ENCODE data around the gene HILPDA.
"Not testable (repeated sequence)": the region's sequence is repeated elsewhere in the genome, so short reads cannot be mapped to it uniquely, and the experiment has no call there.

The HILPDA gene

GRCh38 chr7:128434413-128435326, 21.0 kb upstream of the HILPDA start:
- no peak for DNase-seq

- no peak for DNase-seq
Observed at GRCh38 chr7:128435327-128435686, 20.4 kb upstream of the HILPDA start.

- no peak for DNase-seq
Observed at GRCh38 chr7:128437426-128438332, 18.0 kb upstream of the HILPDA start.

- DNase-seq, result no peak
Observed at GRCh38 chr7:128442356-128442755, 13.3 kb upstream of the HILPDA start.

DNA sequence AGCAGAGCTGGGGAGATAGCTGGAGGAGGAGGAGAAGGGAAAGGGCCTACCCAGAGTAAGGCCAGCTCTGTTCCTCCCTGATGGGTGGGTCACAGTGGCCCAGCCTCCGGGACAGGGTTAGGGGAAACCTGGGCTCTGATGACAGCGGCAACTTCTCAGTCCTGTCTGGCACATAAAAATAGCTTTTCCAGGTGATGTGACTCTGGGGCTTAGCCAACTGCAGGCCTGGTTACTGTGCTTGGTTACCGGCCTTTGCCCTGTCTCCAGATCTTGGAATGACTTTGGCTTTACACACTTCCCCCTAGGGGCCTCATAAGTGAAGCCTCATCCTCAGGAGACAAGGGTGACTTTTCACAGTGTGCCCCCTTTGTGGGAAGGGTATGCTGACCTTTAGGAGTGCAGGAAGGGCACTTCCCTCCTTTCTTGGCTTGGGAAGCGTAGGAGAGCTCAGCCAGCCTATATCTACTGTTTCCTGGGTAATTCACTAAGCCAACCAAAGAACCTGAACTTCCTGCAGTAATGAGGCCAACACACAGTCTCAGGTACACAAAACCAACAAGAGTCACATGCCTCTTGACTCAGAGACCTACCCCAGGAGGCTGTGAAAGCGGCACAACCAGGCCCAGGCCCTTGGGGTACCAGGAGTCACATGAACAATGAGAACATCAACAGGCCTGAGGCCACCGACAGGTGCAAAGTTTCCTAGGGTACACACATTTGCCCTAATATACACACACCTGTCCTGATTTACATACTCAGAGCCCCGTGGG, 11.7 kb upstream of the HILPDA start:
- DNase-seq, result no peak

GRCh38 chr7:128446306-128446705, 9.4 kb upstream of the HILPDA start:
- DNase-seq, result no peak

GRCh38 chr7:128447941-128448564, 7.6 kb upstream of the HILPDA start:
- DNase-seq, result no peak

GRCh38 chr7:128448751-128449302, 6.9 kb upstream of the HILPDA start:
- no peak for DNase-seq

DNA sequence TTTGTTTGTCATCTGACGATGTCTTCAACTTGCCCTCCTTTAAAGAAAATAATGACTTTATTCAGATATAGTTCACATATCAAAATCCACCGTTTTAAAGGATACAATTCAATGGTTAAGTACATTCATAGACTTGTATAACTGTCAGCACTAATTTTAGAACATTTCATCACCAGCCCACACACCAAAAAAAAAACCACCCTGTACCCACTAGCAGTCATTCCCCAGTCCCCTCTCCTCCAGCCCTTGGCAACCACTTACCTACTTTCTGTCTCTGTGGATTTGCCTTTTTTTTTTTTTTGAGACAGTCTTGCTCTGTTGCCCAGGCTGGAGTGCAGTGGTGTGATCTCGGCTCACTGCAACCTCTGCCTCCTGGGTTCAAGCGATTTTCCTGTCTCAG, 5.3 kb upstream of the HILPDA start:
- DNase-seq, result no peak

DNA sequence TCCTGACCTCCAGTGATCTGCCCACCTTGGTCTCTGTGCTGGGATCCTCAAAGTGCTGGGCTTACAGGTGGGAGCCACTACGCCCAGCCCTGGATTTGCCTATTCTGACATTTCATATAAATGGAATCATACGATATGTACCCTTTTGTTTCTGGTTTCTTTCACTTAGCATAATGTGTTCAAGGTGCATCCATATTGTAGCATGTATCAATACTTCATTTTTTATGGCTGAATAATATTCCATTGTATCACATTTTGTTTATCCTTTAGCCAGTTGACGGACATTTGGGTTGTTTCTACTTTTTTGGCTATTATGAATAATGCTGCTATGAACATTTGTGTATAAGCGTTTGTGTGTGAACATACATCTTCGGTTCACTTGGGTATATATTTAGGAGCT, 4.8 kb upstream of the HILPDA start:
- no peak for DNase-seq

GRCh38 chr7:128452552-128452951, 3.1 kb upstream of the HILPDA start:
- DNase-seq, result no peak

- no peak for DNase-seq
Observed at GRCh38 chr7:128453836-128454804, 1.6 kb upstream of the HILPDA start.

GRCh38 chr7:128454808-128455542, 703 bp upstream of the HILPDA start:
- DNase-seq, result no peak

DNA sequence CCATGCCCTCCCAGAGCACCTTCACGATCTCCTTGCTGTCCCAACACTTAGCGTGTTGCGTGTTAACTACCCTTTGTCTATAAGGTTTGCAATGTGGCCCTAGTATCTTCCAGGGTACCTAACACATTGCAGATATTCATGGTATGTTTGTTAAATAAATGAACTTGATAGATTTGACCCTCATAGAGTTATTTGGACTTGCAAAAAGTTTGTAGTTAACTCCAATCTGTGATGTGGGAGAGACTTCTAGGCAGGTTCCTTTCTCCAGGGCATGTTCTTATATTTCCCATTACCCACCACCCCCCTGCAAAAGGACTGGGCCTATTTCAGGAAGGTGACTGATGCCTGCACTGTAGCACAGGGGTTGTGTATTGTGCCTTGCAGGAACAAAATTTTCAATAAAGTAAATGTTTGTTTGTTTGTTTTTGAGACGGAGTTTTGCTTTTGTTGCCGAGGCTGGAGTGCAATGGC, 612 bp downstream of the HILPDA start:
- no peak for DNase-seq

GRCh38 chr7:128457385-128457784, 1.7 kb downstream of the HILPDA start:
- not testable (repeated sequence) for DNase-seq

DNA sequence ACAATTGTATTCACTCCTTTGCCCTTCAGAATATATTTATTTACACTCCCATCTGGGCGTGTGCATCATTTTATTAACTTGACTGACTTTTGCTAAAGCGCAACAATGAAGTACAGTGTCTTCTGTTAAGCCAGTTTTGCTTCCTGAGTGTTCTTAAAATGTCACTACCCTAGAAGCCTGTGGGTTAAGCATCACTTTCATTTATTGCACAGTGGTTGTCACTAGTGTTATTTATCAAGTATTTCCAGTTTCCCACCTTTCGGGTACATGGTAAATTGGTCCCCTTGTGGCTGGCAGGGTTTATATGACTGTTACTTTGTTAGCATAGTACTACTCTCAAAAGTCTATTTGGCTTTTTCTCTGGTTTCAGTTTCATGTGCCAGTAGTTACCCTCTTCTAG, 3.3 kb downstream of the HILPDA start:
- DNase-seq, result no peak

DNA sequence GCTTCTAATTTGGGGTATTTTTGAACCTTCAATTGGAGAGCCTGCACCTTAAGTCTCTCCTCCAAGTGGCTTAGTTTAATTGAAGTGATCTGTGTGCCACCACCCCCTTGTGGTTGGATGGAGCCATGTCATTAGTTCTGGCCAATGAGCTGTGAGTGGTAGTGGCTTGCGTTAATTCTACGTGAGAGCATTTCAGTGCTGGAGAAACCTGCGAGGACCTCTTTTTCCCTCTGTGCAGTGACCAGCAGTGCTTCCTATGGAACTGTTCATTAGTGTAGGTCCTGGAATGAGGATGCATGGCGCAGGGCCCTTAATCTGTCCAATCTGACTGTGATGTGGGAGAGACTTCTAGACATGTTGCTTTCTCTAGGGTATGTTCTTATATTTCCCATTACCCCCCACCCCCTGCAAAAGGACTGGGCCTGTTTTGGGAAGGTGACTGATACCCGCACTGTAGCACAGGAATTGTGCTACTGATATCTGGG, 3.8 kb downstream of the HILPDA start:
- no peak for DNase-seq

DNA sequence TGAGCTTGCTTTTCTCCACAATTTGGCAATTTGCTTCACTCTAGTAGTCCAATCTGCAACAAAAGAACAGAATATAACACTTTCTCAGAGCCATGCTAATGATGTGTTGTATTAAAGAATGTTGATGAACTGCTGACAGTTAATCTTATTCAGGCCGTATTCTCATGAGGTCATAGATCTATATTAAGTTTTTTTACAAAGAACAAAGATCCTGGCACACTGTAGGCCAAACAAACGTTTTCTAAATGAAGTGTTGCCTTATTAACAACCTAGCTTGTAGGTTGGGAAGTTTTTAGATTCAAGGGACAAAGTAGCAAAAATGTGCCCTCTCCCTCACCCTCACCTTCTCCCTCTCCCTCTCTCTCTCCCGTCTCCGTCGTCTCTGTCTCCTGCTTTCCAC, 6.8 kb downstream of the HILPDA start:
- DNase-seq, result no peak

GRCh38 chr7:128463345-128463744, 7.7 kb downstream of the HILPDA start:
- DNase-seq, result not testable (repeated sequence)

DNA sequence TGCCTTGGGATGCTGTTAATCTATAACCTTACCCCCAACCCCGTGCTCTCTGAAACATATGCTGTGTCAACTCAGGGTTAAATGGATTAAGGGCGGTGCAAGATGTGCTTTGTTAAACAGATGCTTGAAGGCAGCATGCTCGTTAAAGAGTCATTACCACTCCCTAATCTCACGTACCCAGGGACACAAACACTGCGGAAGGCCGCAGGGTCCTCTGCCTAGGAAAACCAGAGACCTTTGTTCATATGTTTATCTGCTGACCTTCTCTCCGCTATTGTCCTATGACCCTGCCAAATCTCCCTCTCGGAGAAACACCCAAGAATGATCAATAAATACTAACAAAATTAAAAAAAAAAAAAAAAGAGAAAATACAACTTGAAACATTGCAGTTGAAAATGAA, 8.3 kb downstream of the HILPDA start:
- DNase-seq, result not testable (repeated sequence)

Measured in activated gamma-delta T cell (primary cell).